ENCODE data around the gene CTRL.
A peak's percentile ranks its signal among the peaks of the same experiment; 100 is the strongest.

CTRL gene

GRCh38 chr16:67930678-67931211 lies 917 bp downstream of the CTRL start:
- no peaks in the 10 kb centered on the region for H3K27me3 ChIP-seq (ENCODE audit: insufficient read depth, low read length)
- H2AFZ ChIP-seq (ENCODE audit: low read length, unreplicated experiment), result no peak overlapping the region
- H3K36me3 ChIP-seq (ENCODE audit: insufficient read depth, low read length), result no peaks in the 10 kb centered on the region
- no peak overlapping the region for H3K4me3 ChIP-seq (ENCODE audit: low read depth, low read length)
- H3K79me2 ChIP-seq (ENCODE audit: control insufficient read depth, insufficient read depth, low read length, unreplicated experiment), result no peaks in the 10 kb centered on the region
- peaks cover 21% of the 10 kb centered on the region for H3K4me1 ChIP-seq (ENCODE audit: control insufficient read depth, insufficient read depth, low read length, unreplicated experiment)
- no peak overlapping the region for H3K27ac ChIP-seq (ENCODE audit: low read depth, low read length)

- Histone ChIP-seq H3K79me2 (ENCODE audit: control insufficient read depth, insufficient read depth, low read length, unreplicated experiment) (no peaks in the 10 kb centered on the region), H3K27ac (ENCODE audit: low read depth, low read length) (no peak overlapping the region), H3K36me3 (ENCODE audit: insufficient read depth, low read length) (no peaks in the 10 kb centered on the region), H2AFZ (ENCODE audit: low read length, unreplicated experiment) (no peak overlapping the region), H3K27me3 (ENCODE audit: insufficient read depth, low read length) (no peaks in the 10 kb centered on the region), H3K4me1 (ENCODE audit: control insufficient read depth, insufficient read depth, low read length, unreplicated experiment) (peaks cover 21% of the 10 kb centered on the region), H3K4me3 (ENCODE audit: low read depth, low read length) (no peak overlapping the region)
Measured at GRCh38 chr16:67930191-67930590, 1.5 kb downstream of the CTRL start.

GRCh38 chr16:67928561-67929364 lies 2.9 kb downstream of the CTRL start:
- Histone ChIP-seq H3K27me3 (ENCODE audit: insufficient read depth, low read length) (no peaks in the 10 kb centered on the region), H3K4me1 (ENCODE audit: control insufficient read depth, insufficient read depth, low read length, unreplicated experiment) (peaks cover 14% of the 10 kb centered on the region), H3K79me2 (ENCODE audit: control insufficient read depth, insufficient read depth, low read length, unreplicated experiment) (no peaks in the 10 kb centered on the region), H3K4me3 (ENCODE audit: low read depth, low read length) (no peak overlapping the region), H3K27ac (ENCODE audit: low read depth, low read length) (no peak overlapping the region), H2AFZ (ENCODE audit: low read length, unreplicated experiment) (no peak overlapping the region), H3K36me3 (ENCODE audit: insufficient read depth, low read length) (no peaks in the 10 kb centered on the region)

GRCh38 chr16:67928147-67928546 lies 3.5 kb downstream of the CTRL start:
- H3K27me3 ChIP-seq (ENCODE audit: insufficient read depth, low read length), result no peaks in the 10 kb centered on the region
- no peak overlapping the region for H2AFZ ChIP-seq (ENCODE audit: low read length, unreplicated experiment)
- no peak overlapping the region for H3K27ac ChIP-seq (ENCODE audit: low read depth, low read length)
- no peaks in the 10 kb centered on the region for H3K79me2 ChIP-seq (ENCODE audit: control insufficient read depth, insufficient read depth, low read length, unreplicated experiment)
- peaks cover 14% of the 10 kb centered on the region for H3K4me1 ChIP-seq (ENCODE audit: control insufficient read depth, insufficient read depth, low read length, unreplicated experiment)
- H3K4me3 ChIP-seq (ENCODE audit: low read depth, low read length), result no peak overlapping the region
- H3K36me3 ChIP-seq (ENCODE audit: insufficient read depth, low read length), result no peaks in the 10 kb centered on the region

GRCh38 chr16:67927131-67927941 lies 4.3 kb downstream of the CTRL start:
- Histone ChIP-seq H3K27ac (ENCODE audit: low read depth, low read length) (no peak overlapping the region), H3K4me1 (ENCODE audit: control insufficient read depth, insufficient read depth, low read length, unreplicated experiment) (peaks cover 14% of the 10 kb centered on the region), H2AFZ (ENCODE audit: low read length, unreplicated experiment) (no peak overlapping the region), H3K4me3 (ENCODE audit: low read depth, low read length) (no peak overlapping the region), H3K27me3 (ENCODE audit: insufficient read depth, low read length) (no peaks in the 10 kb centered on the region), H3K36me3 (ENCODE audit: insufficient read depth, low read length) (no peaks in the 10 kb centered on the region), H3K79me2 (ENCODE audit: control insufficient read depth, insufficient read depth, low read length, unreplicated experiment) (no peaks in the 10 kb centered on the region)

GRCh38 chr16:67926181-67926750 lies 5.4 kb downstream of the CTRL start:
- no peaks in the 10 kb centered on the region for H3K27me3 ChIP-seq (ENCODE audit: insufficient read depth, low read length)
- no peaks in the 10 kb centered on the region for H3K79me2 ChIP-seq (ENCODE audit: control insufficient read depth, insufficient read depth, low read length, unreplicated experiment)
- no peak overlapping the region for H3K4me3 ChIP-seq (ENCODE audit: low read depth, low read length)
- H2AFZ ChIP-seq (ENCODE audit: low read length, unreplicated experiment), result no peak overlapping the region
- H3K4me1 ChIP-seq (ENCODE audit: control insufficient read depth, insufficient read depth, low read length, unreplicated experiment), result peaks cover 14% of the 10 kb centered on the region
- peak overlapping the region; percentile 5; the same call in 1 of the 2 replicates for H3K27ac ChIP-seq (ENCODE audit: low read depth, low read length)
- H3K36me3 ChIP-seq (ENCODE audit: insufficient read depth, low read length), result no peaks in the 10 kb centered on the region

- Histone ChIP-seq H2AFZ (ENCODE audit: low read length, unreplicated experiment) (no peak overlapping the region), H3K4me1 (ENCODE audit: control insufficient read depth, insufficient read depth, low read length, unreplicated experiment) (peaks cover 14% of the 10 kb centered on the region), H3K4me3 (ENCODE audit: low read depth, low read length) (no peak overlapping the region), H3K79me2 (ENCODE audit: control insufficient read depth, insufficient read depth, low read length, unreplicated experiment) (peaks cover under 1% of the 10 kb centered on the region), H3K36me3 (ENCODE audit: insufficient read depth, low read length) (no peaks in the 10 kb centered on the region), H3K27ac (ENCODE audit: low read depth, low read length) (no peak overlapping the region), H3K27me3 (ENCODE audit: insufficient read depth, low read length) (no peaks in the 10 kb centered on the region)
Measured at GRCh38 chr16:67924140-67924906, 7.3 kb downstream of the CTRL start.

GRCh38 chr16:67923414-67924116 lies 8.1 kb downstream of the CTRL start:
- Histone ChIP-seq H3K79me2 (ENCODE audit: control insufficient read depth, insufficient read depth, low read length, unreplicated experiment) (peaks cover 8% of the 10 kb centered on the region), H3K4me3 (ENCODE audit: low read depth, low read length) (no peak overlapping the region), H3K27ac (ENCODE audit: low read depth, low read length) (no peak overlapping the region), H3K27me3 (ENCODE audit: insufficient read depth, low read length) (no peaks in the 10 kb centered on the region), H2AFZ (ENCODE audit: low read length, unreplicated experiment) (no peak overlapping the region), H3K36me3 (ENCODE audit: insufficient read depth, low read length) (no peaks in the 10 kb centered on the region), H3K4me1 (ENCODE audit: control insufficient read depth, insufficient read depth, low read length, unreplicated experiment) (peaks cover 14% of the 10 kb centered on the region)

- H3K79me2 ChIP-seq (ENCODE audit: control insufficient read depth, insufficient read depth, low read length, unreplicated experiment), result peaks cover 13% of the 10 kb centered on the region
- H3K27me3 ChIP-seq (ENCODE audit: insufficient read depth, low read length), result no peaks in the 10 kb centered on the region
- no peak overlapping the region for H3K27ac ChIP-seq (ENCODE audit: low read depth, low read length)
- H3K36me3 ChIP-seq (ENCODE audit: insufficient read depth, low read length), result no peaks in the 10 kb centered on the region
- peaks cover 20% of the 10 kb centered on the region for H3K4me1 ChIP-seq (ENCODE audit: control insufficient read depth, insufficient read depth, low read length, unreplicated experiment)
- H2AFZ ChIP-seq (ENCODE audit: low read length, unreplicated experiment), result no peak overlapping the region
- no peak overlapping the region for H3K4me3 ChIP-seq (ENCODE audit: low read depth, low read length)
Measured at GRCh38 chr16:67922740-67923139, 8.9 kb downstream of the CTRL start.

Measured in ACC112 (cell line).